ENCODE data around the gene TMEM272. TPM values are rescaled to one million over a fixed set of nuclear protein-coding genes. Genes with fewer than 3 reads are reported as not detected.

Gene TMEM272
- total RNA-seq, 1 experiment from 2014 or later, result 0.17 TPM

DNA sequence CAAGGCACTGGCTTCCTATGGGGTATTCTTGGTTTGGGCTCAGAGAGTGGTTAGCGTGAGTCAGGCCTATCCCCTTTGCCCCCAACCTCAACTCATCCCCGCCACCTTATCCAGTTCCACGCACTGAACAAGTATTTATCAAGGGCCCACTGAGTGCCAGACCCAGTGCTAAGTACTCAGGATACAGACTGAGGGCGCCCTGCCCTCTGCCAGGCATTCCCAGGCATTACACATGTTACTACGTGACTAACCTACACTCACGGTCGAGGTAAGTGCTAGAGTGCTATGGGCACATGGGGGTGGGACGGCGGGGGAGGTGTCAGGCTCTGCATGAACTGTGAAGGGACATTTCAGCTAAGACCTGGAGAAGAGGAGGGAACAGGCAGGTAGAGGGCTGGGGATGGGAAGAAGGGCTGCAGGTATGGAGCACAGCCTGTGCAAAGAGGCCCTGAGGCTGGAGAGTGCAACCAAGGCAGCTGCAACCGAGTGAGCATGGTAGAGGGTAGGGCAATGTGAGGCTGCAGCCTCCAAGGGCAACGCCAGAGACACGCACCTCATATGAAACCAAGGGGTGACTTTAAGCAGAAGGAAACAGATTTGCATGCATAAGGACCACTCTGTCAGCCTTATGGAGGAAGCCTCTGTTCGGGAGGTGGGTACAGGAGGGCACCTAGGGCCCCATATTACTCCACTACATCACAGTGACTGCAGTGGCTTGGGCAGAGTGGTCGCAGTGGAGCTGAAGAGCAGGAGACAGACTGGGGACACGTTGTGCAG, 63.5 kb downstream of the TMEM272 start:
- no peaks in the 10 kb centered on the region for H3K4me1 ChIP-seq (ENCODE audit: control insufficient read depth in 1 of 2, insufficient read depth in 2 of 2, low read length in 2 of 2)
- POLR2A ChIA-PET, result interaction anchor here (0.6 kb wide), 1 partner anchor 328 kb away, joined by 3 read pairs; the partner anchor contains the start of gene INTS6
- RAD21 ChIA-PET (ENCODE audit: low non-redundant PET in 1 of 2, low total read pairs in 2 of 2, uncharacterized antibody in 2 of 2, unreplicated experiment in 2 of 2), result no interaction called here
- H3K9me3 ChIP-seq (ENCODE audit: control insufficient read depth in 1 of 2, insufficient read depth in 1 of 2, low read depth in 1 of 2, low read length in 2 of 2), result no peaks in the 10 kb centered on the region
- H3K4me3 ChIP-seq (replicated peaks in 1 of 2; ENCODE audit: low read depth in 1 of 2, low read length in 2 of 2), result no peak overlapping the region
- no TSS peak for BruUV-seq (replicated peaks)
- no peak overlapping the region for H3K4me2 ChIP-seq (ENCODE audit: low read length)
- CTCF ChIA-PET, result interaction anchor here (0.6 to 1.4 kb wide), 5 partner anchors 198 to 495 kb away, joined by 3 to 6 read pairs (median 3); no protein-coding TSS in a partner anchor
- no peaks in the 10 kb centered on the region for H4K20me1 ChIP-seq (ENCODE audit: insufficient read depth)
- DNase-seq (ENCODE audit: low read depth, low spot score) (peak; percentile 18), ATAC-seq (peak; percentile 96)
- intact Hi-C loops (cut with micrococcal nuclease), result loop anchor here (1.0 to 5.0 kb wide), 3 partner anchors 197 to 346 kb away; partner anchors contain the start of genes INTS6 and WDFY2
- H3K9me2 ChIP-seq (ENCODE audit: insufficient read depth), result no peaks in the 10 kb centered on the region
- no peak overlapping the region for H2AFZ ChIP-seq (ENCODE audit: low read depth, low read length, poor library complexity, severe bottlenecking)
- no peaks in the 10 kb centered on the region for H3K27me3 ChIP-seq (ENCODE audit: insufficient read depth, low read length)
- no peaks in the 10 kb centered on the region for H3K79me2 ChIP-seq (ENCODE audit: insufficient read depth, low read length)
- H3K9ac ChIP-seq (ENCODE audit: low read length), result no peak overlapping the region
- TF ChIP-seq SIN3A (IDR thresholded peaks at IDR 0.05; ENCODE audit: low read depth) (no peak), RAD21 (IDR thresholded peaks at IDR 0.05; ENCODE audit: low read depth) (peak; percentile 77)
- TF ChIP-seq, protein P1, sequence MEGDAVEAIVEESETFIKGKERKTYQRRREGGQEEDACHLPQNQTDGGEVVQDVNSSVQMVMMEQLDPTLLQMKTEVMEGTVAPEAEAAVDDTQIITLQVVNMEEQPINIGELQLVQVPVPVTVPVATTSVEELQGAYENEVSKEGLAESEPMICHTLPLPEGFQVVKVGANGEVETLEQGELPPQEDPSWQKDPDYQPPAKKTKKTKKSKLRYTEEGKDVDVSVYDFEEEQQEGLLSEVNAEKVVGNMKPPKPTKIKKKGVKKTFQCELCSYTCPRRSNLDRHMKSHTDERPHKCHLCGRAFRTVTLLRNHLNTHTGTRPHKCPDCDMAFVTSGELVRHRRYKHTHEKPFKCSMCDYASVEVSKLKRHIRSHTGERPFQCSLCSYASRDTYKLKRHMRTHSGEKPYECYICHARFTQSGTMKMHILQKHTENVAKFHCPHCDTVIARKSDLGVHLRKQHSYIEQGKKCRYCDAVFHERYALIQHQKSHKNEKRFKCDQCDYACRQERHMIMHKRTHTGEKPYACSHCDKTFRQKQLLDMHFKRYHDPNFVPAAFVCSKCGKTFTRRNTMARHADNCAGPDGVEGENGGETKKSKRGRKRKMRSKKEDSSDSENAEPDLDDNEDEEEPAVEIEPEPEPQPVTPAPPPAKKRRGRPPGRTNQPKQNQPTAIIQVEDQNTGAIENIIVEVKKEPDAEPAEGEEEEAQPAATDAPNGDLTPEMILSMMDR (IDR thresholded peaks at IDR 0.05 in 2 of 3, conservative IDR thresholded peaks at IDR 0.05 in 1 of 3; ENCODE audit: borderline replicate concordance in 1 of 3, insufficient read depth in 1 of 3, low read depth in 2 of 3, low read length in 2 of 3), result peak; percentile 47 to 61 (median 57); a peak in 5 of 6 replicates
- TF ChIP-seq, protein P2, sequence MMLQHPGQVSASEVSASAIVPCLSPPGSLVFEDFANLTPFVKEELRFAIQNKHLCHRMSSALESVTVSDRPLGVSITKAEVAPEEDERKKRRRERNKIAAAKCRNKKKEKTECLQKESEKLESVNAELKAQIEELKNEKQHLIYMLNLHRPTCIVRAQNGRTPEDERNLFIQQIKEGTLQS (IDR thresholded peaks at IDR 0.05), result no peak
- no peaks in the 10 kb centered on the region for H3K36me3 ChIP-seq (ENCODE audit: control insufficient read depth in 1 of 2, insufficient read depth in 2 of 2, low read length in 2 of 2)
- no peak overlapping the region for H3K27ac ChIP-seq (ENCODE audit: low read depth, low read length)

DNA sequence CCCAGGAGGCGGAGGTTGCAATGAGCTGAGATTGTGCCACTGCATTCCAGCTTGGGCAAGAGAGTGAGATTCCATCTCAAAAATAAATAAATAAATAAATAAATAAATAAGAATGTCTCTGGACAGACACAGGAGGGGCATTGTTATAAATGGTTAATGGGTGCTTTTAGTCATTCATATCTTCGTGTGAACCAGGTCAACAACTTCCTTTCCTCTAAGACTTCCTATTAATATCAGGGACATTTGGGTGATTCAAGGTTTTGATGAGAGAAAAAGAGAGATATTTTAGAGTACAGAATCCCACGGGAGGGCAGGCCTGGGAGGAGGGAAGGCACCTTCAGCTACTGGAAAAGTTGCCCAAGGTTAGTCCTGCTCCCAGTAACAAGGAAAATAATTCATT, 64.9 kb downstream of the TMEM272 start:
- no peak overlapping the region for H3K4me2 ChIP-seq (ENCODE audit: low read length)
- POLR2A ChIA-PET, result interaction anchor here (0.5 to 1.3 kb wide), 2 partner anchors 327 to 369 kb away, joined by 3 to 4 read pairs; partner anchors contain the start of gene INTS6
- ATAC-seq (no peak), DNase-seq (ENCODE audit: low read depth, low spot score) (no peak)
- CTCF ChIA-PET, result no interaction called here
- H3K9me3 ChIP-seq (ENCODE audit: control insufficient read depth in 1 of 2, insufficient read depth in 1 of 2, low read depth in 1 of 2, low read length in 2 of 2), result no peaks in the 10 kb centered on the region
- H3K9ac ChIP-seq (ENCODE audit: low read length), result no peak overlapping the region
- H3K36me3 ChIP-seq (ENCODE audit: control insufficient read depth in 1 of 2, insufficient read depth in 2 of 2, low read length in 2 of 2), result no peaks in the 10 kb centered on the region
- H3K79me2 ChIP-seq (ENCODE audit: insufficient read depth, low read length), result no peaks in the 10 kb centered on the region
- intact Hi-C loops (cut with micrococcal nuclease), result loop anchor here (2.0 to 5.0 kb wide), 2 partner anchors 195 to 328 kb away; partner anchors contain the start of genes INTS6 and WDFY2
- H3K9me2 ChIP-seq (ENCODE audit: insufficient read depth), result no peaks in the 10 kb centered on the region
- H2AFZ ChIP-seq (ENCODE audit: low read depth, low read length, poor library complexity, severe bottlenecking), result no peak overlapping the region
- H3K4me3 ChIP-seq (replicated peaks in 1 of 2; ENCODE audit: low read depth in 1 of 2, low read length in 2 of 2), result no peak overlapping the region
- no TSS peak for BruUV-seq (replicated peaks)
- RAD21 ChIA-PET (ENCODE audit: low non-redundant PET in 1 of 2, low total read pairs in 2 of 2, uncharacterized antibody in 2 of 2, unreplicated experiment in 2 of 2), result no interaction called here
- H3K27me3 ChIP-seq (ENCODE audit: insufficient read depth, low read length), result no peaks in the 10 kb centered on the region
- H3K4me1 ChIP-seq (ENCODE audit: control insufficient read depth in 1 of 2, insufficient read depth in 2 of 2, low read length in 2 of 2), result no peaks in the 10 kb centered on the region
- no peaks in the 10 kb centered on the region for H4K20me1 ChIP-seq (ENCODE audit: insufficient read depth)
- H3K27ac ChIP-seq (ENCODE audit: low read depth, low read length), result no peak overlapping the region
- TF ChIP-seq, protein P3, sequence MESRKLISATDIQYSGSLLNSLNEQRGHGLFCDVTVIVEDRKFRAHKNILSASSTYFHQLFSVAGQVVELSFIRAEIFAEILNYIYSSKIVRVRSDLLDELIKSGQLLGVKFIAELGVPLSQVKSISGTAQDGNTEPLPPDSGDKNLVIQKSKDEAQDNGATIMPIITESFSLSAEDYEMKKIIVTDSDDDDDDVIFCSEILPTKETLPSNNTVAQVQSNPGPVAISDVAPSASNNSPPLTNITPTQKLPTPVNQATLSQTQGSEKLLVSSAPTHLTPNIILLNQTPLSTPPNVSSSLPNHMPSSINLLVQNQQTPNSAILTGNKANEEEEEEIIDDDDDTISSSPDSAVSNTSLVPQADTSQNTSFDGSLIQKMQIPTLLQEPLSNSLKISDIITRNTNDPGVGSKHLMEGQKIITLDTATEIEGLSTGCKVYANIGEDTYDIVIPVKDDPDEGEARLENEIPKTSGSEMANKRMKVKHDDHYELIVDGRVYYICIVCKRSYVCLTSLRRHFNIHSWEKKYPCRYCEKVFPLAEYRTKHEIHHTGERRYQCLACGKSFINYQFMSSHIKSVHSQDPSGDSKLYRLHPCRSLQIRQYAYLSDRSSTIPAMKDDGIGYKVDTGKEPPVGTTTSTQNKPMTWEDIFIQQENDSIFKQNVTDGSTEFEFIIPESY (IDR thresholded peaks at IDR 0.05; ENCODE audit: extremely low read depth, insufficient replicate concordance, low read length), result no peak
- TF ChIP-seq, protein P4, sequence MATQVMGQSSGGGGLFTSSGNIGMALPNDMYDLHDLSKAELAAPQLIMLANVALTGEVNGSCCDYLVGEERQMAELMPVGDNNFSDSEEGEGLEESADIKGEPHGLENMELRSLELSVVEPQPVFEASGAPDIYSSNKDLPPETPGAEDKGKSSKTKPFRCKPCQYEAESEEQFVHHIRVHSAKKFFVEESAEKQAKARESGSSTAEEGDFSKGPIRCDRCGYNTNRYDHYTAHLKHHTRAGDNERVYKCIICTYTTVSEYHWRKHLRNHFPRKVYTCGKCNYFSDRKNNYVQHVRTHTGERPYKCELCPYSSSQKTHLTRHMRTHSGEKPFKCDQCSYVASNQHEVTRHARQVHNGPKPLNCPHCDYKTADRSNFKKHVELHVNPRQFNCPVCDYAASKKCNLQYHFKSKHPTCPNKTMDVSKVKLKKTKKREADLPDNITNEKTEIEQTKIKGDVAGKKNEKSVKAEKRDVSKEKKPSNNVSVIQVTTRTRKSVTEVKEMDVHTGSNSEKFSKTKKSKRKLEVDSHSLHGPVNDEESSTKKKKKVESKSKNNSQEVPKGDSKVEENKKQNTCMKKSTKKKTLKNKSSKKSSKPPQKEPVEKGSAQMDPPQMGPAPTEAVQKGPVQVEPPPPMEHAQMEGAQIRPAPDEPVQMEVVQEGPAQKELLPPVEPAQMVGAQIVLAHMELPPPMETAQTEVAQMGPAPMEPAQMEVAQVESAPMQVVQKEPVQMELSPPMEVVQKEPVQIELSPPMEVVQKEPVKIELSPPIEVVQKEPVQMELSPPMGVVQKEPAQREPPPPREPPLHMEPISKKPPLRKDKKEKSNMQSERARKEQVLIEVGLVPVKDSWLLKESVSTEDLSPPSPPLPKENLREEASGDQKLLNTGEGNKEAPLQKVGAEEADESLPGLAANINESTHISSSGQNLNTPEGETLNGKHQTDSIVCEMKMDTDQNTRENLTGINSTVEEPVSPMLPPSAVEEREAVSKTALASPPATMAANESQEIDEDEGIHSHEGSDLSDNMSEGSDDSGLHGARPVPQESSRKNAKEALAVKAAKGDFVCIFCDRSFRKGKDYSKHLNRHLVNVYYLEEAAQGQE (IDR thresholded peaks at IDR 0.05; ENCODE audit: low read depth), result no peak
- TF ChIP-seq YY1 (IDR thresholded peaks at IDR 0.05; ENCODE audit: extremely low read depth, insufficient replicate concordance, low read depth, low read length), result no peak
- no peak for TF ChIP-seq TCF7L2 (IDR thresholded peaks at IDR 0.05; ENCODE audit: borderline replicate concordance, extremely low read depth, insufficient read depth, insufficient read length)
